ENCODE measurements around the gene ACOD1. TPM values are rescaled to one million over a fixed set of nuclear protein-coding genes. Genes with fewer than 3 reads are reported as not detected.
A peak's percentile ranks its signal among the peaks of the same experiment; 100 is the strongest.

ACOD1 gene
- total RNA-seq, 1 donor from 2014 or later: not detected

- TF ChIP-seq POLR2AphosphoS5 (IDR thresholded peaks at IDR 0.05; ENCODE audit: insufficient read depth in 1 of 2, low read depth in 1 of 2) (no peak), CTCF (IDR thresholded peaks at IDR 0.05) (no peak), POLR2A (IDR thresholded peaks at IDR 0.05) (no peak)
- peaks cover 24% of the 10 kb centered on the region for H3K4me1 ChIP-seq
- intact Hi-C loops (cut with DNase I): loop anchor here (5.0 kb wide), 1 partner anchor 35 kb away; the partner anchor contains the start of gene FBXL3
- no peaks in the 10 kb centered on the region for H3K9me3 ChIP-seq
- H3K36me3 ChIP-seq: peaks cover 0 to 14% of the 10 kb centered on the region in 2 donors
- H3K27ac ChIP-seq: peak overlapping the region; percentile 88
- DNase-seq (ENCODE audit: extremely low spot score in 2 of 2): no peak
- H3K27me3 ChIP-seq: no peaks in the 10 kb centered on the region
- peak overlapping the region; percentile 73 to 74 for H3K4me3 ChIP-seq
These were observed 44.3 kb downstream of the ACOD1 start for GRCh38 chr13:76992548-76993001.

GRCh38 chr13:76993021-76993420 lies 44.7 kb downstream of the ACOD1 start:
- Histone ChIP-seq H3K27ac (peak overlapping the region; percentile 88), H3K4me3 (peak overlapping the region; percentile 73 to 74), H3K27me3 (no peaks in the 10 kb centered on the region), H3K36me3 (peaks cover 0 to 14% of the 10 kb centered on the region in 2 donors), H3K4me1 (peaks cover 24% of the 10 kb centered on the region), H3K9me3 (no peaks in the 10 kb centered on the region)
- TF ChIP-seq POLR2A (IDR thresholded peaks at IDR 0.05): no peak
- intact Hi-C loops (cut with DNase I): loop anchor here (5.0 kb wide), 1 partner anchor 34 kb away; the partner anchor contains the start of gene FBXL3
- DNase-seq (ENCODE audit: extremely low spot score in 2 of 2): no peak

GRCh38 chr13:76993473-76993872 lies 45.2 kb downstream of the ACOD1 start:
- no peak for DNase-seq (ENCODE audit: extremely low spot score in 2 of 2)
- Histone ChIP-seq H3K36me3 (peaks cover 0 to 14% of the 10 kb centered on the region in 2 donors), H3K27me3 (no peaks in the 10 kb centered on the region), H3K27ac (peak overlapping the region; percentile 88), H3K9me3 (no peaks in the 10 kb centered on the region), H3K4me1 (peaks cover 24% of the 10 kb centered on the region), H3K4me3 (peak overlapping the region; percentile 73 to 74)
- intact Hi-C loops (cut with DNase I): loop anchor here (5.0 kb wide), 1 partner anchor 34 kb away; the partner anchor contains the start of gene FBXL3
- TF ChIP-seq POLR2AphosphoS5 (IDR thresholded peaks at IDR 0.05; ENCODE audit: insufficient read depth in 1 of 2, low read depth in 1 of 2) (no peak), POLR2A (IDR thresholded peaks at IDR 0.05) (no peak), CTCF (IDR thresholded peaks at IDR 0.05) (no peak)

- Histone ChIP-seq H3K27ac (no peak overlapping the region), H3K36me3 (peaks cover 0 to 21% of the 10 kb centered on the region in 2 donors), H3K27me3 (no peaks in the 10 kb centered on the region), H3K4me3 (no peak overlapping the region), H3K4me1 (peaks cover 24% of the 10 kb centered on the region), H3K9me3 (no peaks in the 10 kb centered on the region)
- DNase-seq (ENCODE audit: extremely low spot score in 2 of 2): no peak
- no peak for TF ChIP-seq POLR2A (IDR thresholded peaks at IDR 0.05)
- TF ChIP-seq CTCF (IDR thresholded peaks at IDR 0.05): no peak
- TF ChIP-seq POLR2AphosphoS5 (IDR thresholded peaks at IDR 0.05; ENCODE audit: insufficient read depth in 1 of 2, low read depth in 1 of 2): no peak
- intact Hi-C loops (cut with DNase I): loop anchor here (5.0 kb wide), 1 partner anchor 33 kb away; the partner anchor contains the start of gene FBXL3
These were observed 46.0 kb downstream of the ACOD1 start for GRCh38 chr13:76994281-76994680.

- no peak overlapping the region for H3K4me3 ChIP-seq
- H3K4me1 ChIP-seq: peaks cover 41% of the 10 kb centered on the region
- no peaks in the 10 kb centered on the region for H3K9me3 ChIP-seq
- intact Hi-C loops (cut with DNase I): no loop called here
- peaks cover 0 to 33% of the 10 kb centered on the region in 2 donors for H3K36me3 ChIP-seq
- no peak for DNase-seq (ENCODE audit: extremely low spot score in 2 of 2)
- H3K27me3 ChIP-seq: no peaks in the 10 kb centered on the region
- TF ChIP-seq CTCF (IDR thresholded peaks at IDR 0.05) (no peak), POLR2A (IDR thresholded peaks at IDR 0.05) (no peak), POLR2AphosphoS5 (IDR thresholded peaks at IDR 0.05; ENCODE audit: insufficient read depth in 1 of 2, low read depth in 1 of 2) (no peak)
- H3K27ac ChIP-seq: no peak overlapping the region
These were observed 52.2 kb downstream of the ACOD1 start for GRCh38 chr13:77000475-77000874.
